LHCN-M2 (cell line): ENCODE results near the gene VDAC1. TPM values are rescaled to one million over a fixed set of nuclear protein-coding genes. Genes with fewer than 3 reads are reported as not detected.
"Not testable (repeated sequence)": the region's sequence is repeated elsewhere in the genome, so short reads cannot be mapped to it uniquely, and the experiment has no call there.

Source experiments
- DNase-seq: peaks from one replicate; pipeline ENCODE4 v3.0.0-alpha.2; 2012; ENCODE audit warnings: low read depth
- polyA plus RNA-seq: library from polyadenylated mRNA; unstranded; fragments of >200 nt; gene quantifications from one replicate; pipeline ENCODE4 v1.2.1, GENCODE V29; 2012; ENCODE audit warnings: missing spikeins
- total RNA-seq: library from RNA; depleted of rRNA; stranded (reverse); fragments of >200 nt; gene quantifications from 2 replicates; pipeline ENCODE4 v1.2.3, GENCODE V29; 2014; rRNA removed

Gene VDAC1
- total RNA-seq = 461 and 479 TPM in 2 replicates
- 303 TPM for polyA plus RNA-seq

DNA sequence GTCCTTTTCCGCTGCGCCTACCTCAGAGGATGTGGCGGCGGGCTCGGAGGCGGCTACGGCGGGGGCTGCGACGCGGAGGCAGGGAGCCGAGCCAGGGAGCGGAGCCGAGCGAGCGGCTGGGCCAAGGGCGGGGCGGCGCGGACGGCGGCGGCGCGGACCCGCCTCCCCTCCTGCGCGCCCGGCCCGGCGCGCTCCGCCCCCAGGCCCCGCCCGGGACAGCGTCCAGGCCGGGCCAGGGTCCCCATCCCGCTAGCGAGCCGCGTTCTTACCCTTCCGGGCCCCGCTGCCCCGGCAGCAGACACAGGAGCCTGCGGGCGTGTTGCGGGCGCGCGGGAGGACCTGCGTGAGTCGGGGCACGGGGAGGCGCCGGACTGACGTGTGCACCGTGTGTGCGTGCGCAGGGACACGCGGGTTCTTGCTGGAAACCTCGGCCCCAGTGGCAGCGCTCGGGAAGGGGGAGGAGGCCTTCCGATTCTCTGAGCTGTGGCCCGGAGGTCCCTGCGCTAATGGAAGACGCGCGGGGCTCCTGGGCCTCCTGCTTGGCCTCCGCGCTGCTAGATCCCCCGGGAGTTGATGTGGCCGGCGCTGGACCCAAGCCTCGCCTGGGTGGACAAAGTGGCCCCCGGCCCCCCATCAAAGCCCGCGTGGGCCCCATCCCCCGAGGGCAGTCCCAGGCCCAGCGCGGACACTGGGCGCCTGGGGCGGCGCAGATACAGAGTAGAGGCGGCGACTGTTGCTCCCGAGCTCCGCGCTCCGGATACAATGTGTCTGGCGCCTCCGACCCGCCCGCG is at the start of gene VDAC1:
Gene VDAC1 (minus strand): TSS at position 350 of the 791 bp plus-strand sequence. CDS start 11,963 bp downstream, outside the sequence.
- DNase-seq = peak; percentile 86

DNA sequence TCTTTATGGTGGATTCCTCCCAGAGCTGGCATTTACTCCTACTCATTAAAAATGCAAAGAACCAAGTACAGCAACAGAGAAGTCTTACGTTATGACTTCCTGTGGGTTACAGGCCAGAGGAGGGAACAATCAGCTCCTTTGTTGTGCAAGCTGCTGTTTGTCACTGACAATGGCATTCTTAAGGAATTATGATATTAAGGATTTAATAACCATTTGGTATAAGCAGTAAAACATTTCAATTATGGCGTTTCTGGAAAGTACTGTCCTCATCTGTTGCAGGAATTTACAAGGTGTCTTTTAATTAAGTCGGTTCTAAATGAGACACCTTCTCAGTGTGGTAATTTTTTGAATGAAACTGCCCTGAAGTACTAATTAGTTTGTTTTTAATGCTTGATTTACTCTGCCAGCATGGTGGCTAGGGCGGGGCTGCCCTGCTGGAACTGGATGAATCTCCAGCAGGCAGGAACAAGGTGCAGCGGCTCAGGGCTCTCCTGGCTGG is 49.1 kb upstream of the VDAC1 start:
- peak; percentile 20 for DNase-seq

DNA sequence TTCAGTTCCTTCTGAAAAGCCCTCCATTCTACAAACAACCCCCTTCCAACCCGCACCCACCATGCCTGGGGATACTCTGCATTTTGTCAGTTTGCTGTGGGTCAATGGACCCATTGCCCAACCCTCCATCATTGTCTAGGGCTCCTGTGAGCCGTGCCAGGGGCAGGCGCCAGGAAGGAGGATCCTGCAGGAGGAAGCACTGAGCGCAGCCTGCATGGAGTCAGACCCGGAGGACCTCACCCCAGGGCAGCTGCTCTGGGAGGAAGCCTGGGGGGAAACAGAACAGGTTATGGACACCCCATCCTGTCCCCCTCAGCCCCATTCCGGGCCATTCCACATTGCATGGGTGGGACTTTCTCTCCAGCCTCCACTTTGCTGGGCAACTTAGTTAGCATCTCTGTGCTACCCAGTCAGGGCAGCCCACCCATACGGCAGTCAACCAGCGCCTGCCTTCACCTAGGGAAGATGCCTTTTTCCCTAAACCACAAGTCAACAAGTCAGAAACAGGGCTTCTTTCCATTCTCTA is 48.6 kb upstream of the VDAC1 start:
- DNase-seq = no peak

DNA sequence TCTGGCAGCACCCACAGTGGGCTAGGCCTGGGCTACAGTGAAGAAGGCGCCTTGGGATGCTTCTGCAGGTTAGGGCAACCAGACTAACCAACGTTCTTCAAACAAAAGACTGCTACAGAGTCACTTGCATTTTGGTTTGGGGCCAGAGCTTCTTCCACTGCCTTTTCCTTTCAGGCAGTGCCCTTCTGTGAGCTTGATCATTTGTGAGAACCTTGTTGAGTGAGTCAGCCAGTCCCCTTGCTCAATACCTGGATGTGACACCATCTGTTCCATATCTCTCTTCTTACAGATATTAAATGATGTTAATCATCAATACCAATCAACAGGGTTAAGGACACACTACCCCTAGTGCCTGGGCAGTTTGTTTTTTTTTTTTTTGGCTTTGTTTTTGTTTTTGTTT is 46.5 kb upstream of the VDAC1 start:
- no peak for DNase-seq

GRCh38 chr5:134048864-134049263 is 44.1 kb upstream of the VDAC1 start:
- DNase-seq = no peak

DNA sequence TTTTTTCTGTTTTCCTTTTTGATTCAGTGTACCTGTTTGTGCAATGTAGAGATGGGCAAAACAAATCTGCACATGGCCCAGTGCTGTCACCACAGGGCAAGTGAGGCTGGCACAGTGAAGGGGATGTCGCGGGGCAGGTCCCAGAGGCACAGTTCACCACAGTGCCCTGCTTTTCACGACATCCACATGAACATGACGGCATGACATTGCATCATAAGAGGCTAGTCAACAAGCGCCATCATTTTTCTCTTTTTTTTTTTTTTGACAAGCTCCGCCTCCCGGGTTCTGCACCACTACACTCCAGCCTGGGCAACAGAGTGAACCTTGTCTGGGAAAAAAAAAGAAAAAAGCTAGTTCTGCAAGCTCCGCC is 42.9 kb upstream of the VDAC1 start:
- no peak for DNase-seq

- no peak for DNase-seq
Observed at GRCh38 chr5:134046801-134047686, 42.3 kb upstream of the VDAC1 start.

DNA sequence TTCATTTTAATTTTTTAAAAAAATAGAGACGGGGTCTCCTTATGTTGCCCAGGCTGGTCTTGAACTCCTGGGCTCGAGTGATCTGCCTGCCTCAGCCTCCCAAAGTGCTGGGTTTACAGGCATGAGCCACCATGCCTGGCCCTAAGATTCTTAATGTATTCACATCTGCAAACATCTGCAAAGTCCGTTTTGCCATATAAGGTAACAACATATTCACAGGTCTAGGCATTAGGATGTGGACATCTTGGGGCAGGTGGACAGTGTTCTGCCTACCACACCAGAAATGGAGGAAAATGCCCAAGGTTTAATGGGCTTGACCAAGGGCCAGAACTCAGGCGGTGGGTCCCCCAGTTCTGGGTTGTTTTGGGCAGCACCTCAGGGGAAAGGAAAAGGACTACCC is 41.6 kb upstream of the VDAC1 start:
- no peak for DNase-seq

DNA sequence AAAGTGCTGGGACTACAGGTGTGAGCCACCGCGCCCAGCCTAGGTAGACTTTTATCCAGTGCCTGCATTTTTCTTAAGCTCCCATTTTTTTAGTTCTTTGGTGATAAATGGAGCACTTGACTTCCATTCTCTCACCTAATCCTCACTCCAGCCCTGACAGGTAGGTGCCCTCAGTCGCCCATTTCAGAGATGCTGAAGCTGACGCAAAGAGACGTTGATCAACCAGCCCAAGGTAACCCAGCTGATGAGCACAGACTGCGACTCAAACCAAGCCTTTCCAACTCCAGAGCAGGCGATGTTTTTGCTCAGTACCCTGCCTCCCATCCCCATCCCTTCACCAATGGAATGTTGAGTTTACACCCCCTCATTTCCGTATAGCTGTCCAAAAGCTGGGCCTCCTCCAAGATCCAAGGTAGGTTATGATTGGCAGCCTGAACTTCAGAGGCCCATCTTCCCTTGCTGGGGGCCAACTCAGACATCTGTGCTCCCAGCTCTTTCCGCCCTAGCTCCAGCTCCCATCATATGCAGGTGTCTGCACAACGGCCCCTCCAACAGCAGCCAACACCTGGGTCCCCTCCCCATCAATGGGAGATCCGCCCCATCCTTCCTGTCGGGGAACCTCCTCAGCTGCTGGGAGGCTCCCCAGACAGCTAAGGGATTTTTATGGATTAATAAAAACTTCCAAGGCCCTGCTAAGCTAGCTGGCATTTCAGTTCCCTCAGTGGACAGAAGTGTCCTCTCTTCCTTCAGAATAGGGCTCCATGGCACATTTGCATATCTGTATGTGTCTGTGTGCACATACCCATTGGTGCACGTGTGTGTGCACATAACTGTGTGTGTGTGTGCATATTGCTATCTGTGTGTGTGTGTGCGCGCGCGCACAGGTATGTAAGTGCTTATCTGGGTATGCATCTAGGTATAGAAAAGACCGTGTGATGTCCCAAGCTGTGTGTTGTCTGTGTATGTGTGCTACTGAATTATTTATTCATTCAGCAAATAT is 39.3 kb upstream of the VDAC1 start:
- DNase-seq = no peak

DNA sequence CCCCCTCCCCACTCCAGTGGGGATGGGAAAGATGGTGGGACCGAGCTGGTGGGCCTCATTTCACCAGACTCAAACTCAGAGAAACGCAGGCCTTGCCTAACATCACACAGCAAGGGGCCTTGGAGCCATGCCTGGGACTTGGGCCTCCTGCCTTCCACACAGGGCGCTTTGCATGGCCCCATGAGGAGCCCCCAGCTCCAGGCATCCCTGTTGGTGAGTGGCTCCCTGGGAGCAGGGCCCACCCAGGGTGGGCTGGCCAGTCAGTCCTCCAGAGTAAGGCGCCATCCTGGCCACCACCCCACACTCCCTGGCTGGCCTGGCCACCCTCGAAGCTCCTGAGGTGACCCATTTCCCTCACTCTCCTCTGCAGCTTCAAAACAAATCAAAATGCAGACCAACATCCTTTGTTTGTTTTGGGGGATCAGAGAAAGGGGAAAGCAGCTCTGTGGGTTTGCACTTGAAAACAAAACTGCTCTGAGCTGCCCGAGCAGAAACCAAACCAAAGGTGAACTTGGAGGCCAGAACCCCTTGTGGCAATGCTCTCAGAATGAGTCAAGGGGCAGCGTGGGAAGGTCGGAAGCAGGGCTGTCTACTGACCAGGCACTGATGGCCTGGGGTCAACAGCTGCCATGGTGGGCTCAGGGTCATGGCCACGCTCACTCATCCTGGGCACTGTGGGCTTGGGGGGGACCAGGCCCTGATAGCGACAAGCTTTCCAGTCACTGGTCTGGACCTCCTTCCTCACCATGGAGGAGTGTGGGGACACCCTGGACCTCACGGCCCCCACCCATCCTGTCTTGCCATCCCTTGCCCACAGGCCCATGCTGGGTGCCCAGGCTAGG is 37.0 kb upstream of the VDAC1 start:
- DNase-seq = peak; percentile 47

DNA sequence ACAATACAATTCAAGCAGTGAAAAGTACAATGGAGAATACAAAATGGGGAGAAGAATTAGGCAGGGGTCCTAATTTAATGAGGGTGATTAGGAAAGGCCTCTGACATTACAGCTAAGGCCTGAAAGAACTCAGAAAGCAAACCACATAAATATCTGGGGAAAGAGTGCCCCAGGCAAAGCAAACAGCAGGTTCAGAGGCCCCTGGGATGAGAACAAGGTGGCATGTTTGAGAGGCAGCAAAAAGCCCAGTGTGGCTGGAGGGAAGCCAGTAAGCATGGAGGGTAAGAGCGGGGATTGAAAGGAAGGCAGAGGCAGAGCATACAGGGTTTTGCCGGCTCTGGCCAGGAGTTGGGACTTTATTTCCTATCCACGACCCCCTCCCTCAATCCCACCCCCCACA is 33.4 kb upstream of the VDAC1 start:
- no peak for DNase-seq

DNA sequence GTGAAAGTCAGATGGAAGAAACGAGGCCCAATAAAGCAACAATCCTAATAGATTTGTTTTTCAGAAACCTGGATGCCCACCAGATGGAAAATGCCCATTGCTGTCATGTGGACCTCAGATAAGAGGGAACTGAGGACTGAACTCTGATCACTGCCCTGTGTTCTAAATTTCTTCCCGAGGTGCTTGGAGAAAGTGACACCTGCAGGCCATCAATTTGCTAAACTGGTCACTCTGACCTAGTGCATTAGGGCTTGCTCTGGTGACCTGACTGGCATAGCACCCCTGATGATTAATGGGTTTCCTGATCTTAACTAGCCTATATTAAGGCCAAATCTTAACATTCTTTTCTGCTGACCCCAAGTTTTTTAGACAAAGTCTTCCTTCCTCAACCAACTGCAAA is 32.4 kb upstream of the VDAC1 start:
- DNase-seq = no peak

- DNase-seq = no peak
Observed at GRCh38 chr5:134034326-134034725, 29.6 kb upstream of the VDAC1 start.

DNA sequence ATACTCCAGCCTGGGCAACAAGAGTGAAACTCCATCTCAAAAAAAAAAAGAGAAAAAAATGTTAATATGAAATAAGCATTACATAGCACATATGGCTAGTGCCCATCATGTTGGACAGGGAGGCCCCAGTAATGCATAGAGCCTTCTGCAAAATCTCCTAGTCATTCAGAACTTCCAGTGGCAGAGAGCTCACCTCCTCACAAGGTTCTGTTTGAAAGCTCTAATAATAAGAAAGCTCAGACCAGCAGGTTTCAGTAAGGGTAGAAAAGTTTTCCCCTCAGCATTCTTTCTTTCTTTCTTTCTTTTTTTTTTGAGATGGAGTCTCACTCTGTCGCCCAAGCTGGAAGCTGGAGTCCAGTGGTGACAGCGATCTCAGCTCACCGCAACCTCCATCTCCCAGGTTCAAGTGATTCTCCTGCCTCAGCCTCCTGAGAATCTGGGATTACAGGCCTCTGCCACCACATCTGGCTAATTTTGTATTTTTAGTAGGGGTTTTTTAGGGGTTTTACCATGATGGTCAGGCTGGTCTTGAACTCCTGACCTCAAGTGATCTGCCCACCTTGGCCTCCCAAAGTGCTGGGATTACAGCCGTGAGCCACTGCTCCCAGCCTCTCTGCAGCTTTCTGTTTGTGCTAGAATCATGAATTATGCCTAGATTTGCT is 25.7 kb upstream of the VDAC1 start:
- not testable (repeated sequence) for DNase-seq

DNA sequence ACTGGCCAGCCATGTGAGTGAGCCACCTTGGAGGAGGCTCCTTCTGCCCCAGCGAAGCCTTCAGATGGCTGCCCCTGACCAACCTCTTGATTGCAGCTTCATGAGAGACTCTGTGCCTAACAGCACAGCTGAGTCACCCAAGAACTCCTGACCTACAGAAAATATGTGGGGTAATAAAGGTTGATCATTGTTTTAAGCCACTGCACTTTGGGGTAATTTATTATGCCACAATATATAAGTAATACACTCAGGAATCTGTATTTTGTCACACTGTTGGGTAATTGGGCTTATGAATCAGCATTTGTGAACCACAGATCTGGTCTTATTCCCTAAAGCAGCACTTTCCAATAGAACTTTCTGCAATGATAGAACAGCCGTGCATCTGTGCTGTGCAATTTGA is 24.4 kb upstream of the VDAC1 start:
- DNase-seq = peak; percentile 95

GRCh38 chr5:134028496-134028895 is 23.7 kb upstream of the VDAC1 start:
- no peak for DNase-seq

- no peak for DNase-seq
Observed at GRCh38 chr5:134027288-134027615, 22.5 kb upstream of the VDAC1 start.

DNA sequence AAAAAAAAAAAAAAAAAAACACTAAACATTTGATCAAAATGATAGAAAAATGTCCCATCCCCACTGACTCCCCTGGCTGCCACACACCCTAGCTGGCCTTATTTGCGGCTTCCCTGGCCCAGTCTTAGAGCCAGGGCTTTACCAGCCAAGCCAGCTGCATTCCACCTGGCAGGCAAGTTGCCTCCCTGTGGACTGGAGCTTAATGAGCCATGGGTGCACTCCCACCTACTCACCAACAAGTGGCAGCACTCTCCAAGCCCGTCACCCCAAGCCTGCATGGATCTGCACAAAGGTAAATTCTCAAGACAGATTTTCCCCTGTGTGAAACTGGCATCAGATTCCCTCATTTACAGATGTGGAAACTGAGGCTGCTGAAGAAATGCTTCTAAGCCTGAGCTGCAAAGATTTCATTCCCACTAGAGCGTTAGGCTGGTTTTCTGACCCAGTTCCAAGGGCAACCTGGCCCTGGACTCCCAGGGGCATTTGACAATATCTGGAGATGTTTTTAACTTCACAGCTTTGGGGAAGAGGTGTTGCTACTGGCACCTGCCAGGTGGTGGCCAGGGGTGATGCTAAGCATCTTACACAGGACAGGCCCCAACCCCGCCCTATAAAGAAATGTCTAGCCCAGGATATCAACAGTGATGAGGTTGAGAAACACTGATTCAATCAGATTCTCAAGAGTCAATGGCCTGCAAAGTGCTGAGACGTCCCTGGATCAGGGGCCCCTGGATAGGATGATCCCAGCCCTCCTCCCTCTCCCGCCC is 21.9 kb upstream of the VDAC1 start:
- peak; percentile 60 for DNase-seq

DNA sequence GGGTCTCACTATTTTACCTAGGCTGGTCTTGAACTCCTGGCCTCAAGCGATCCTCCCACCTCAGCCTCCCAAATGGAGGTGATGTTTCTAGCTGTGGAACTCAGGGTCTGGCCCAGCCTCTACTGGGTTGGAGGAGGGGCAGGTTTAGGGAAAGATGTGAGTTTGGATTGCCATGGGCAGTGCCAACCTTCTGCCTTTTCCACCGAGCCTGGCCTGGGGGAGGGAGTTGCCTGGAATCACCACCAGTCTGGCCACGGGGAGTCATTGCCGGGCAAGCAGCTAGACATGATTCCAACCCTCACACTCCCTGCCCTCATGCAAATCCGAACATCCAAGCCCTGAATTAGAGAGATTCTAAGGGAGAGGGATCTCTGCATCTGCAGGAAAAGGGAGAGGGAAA is 21.0 kb upstream of the VDAC1 start:
- no peak for DNase-seq
